ENCODE measurements around the gene MAPK8IP3. TPM values are rescaled to one million over a fixed set of nuclear protein-coding genes. Genes with fewer than 3 reads are reported as not detected.
A peak's percentile ranks its signal among the peaks of the same experiment; 100 is the strongest.

Gene MAPK8IP3
- total and polyA plus RNA-seq, 2 donors (not counting 1 experiment from before 2014, with no cell fraction given) = 249 to 340 TPM

GRCh38 chr16:1708768-1709180 is 2.8 kb downstream of the MAPK8IP3 start:
- TF ChIP-seq CTCF (IDR thresholded peaks at IDR 0.05) (no peak), EZH2 (IDR thresholded peaks at IDR 0.05; ENCODE audit: borderline replicate concordance, insufficient read depth, low read depth, low read length, poor library complexity, severe bottlenecking) (no peak)

DNA sequence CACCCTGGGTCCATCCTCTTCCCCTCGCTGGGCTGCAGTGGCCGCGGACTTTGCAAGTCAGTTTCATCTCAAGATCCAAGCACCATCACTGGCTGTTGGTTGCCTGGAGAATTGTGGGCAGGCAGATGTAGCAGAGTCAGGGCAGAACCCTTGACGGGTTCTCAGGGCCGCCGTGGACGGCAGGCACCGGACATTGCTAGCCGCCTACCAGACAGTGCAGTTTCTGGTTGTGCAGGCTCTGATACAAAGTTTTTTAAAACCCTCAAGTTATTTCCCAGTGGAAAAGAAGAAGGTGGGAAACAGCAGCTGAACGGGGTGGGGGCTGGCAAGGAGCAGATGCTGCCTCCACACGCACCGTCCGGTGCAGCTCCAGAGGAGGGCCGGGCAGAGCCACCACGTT is 3.4 kb downstream of the MAPK8IP3 start:
- Mint-ChIP-seq H3K4me1 (peaks cover 64% of the 10 kb centered on the region), H3K4me3 (no peak overlapping the region), H3K9me3 (ENCODE audit: insufficient read depth) (no peaks in the 10 kb centered on the region), H3K27me3 (no peaks in the 10 kb centered on the region), H3K27ac (no peak overlapping the region)
- DNase-seq (no peak), ATAC-seq (ENCODE audit: low read depth) (no peak)
- Histone ChIP-seq H3K4me2 (replicated peaks; ENCODE audit: low read depth, low read length, poor library complexity, severe bottlenecking) (no peak overlapping the region), H3K4me1 (ENCODE audit: control insufficient read depth in 2 of 2, insufficient read depth in 2 of 2, low read length in 2 of 2) (peaks cover 39 to 65% of the 10 kb centered on the region in 2 donors), H3K27me3 (replicated peaks in 1 of 4; ENCODE audit: control extremely low read depth in 1 of 4, control insufficient read depth in 3 of 4, insufficient read depth in 4 of 4, low read length in 3 of 4) (no peaks in the 10 kb centered on the region), H3K9ac (ENCODE audit: low read length) (no peak overlapping the region), H3K79me2 (ENCODE audit: control insufficient read depth, insufficient read depth, low read length) (peaks cover 90% of the 10 kb centered on the region), H4K20me1 (ENCODE audit: control insufficient read depth, insufficient read depth, low read length, poor library complexity, severe bottlenecking) (peaks cover 44% of the 10 kb centered on the region), H2AFZ (ENCODE audit: insufficient read depth, low read depth, low read length, poor library complexity, severe bottlenecking) (no peak overlapping the region), H3K36me3 (replicated peaks in 1 of 2; ENCODE audit: control extremely low read depth in 1 of 2, control insufficient read depth in 1 of 2, extremely low read depth in 1 of 2, insufficient read depth in 2 of 2, low read length in 1 of 2) (peaks cover 0 to 18% of the 10 kb centered on the region in 2 experiments), H3K4me3 (ENCODE audit: control extremely low read depth in 1 of 5, extremely low read depth in 1 of 5, insufficient read depth in 1 of 5, low read depth in 2 of 5, low read length in 4 of 5) (no peak overlapping the region), H3K9me3 (ENCODE audit: control extremely low read depth in 1 of 3, control insufficient read depth in 2 of 3, insufficient read depth in 1 of 3, low read length in 2 of 3) (no peaks in the 10 kb centered on the region), H3K27ac (ENCODE audit: low read length in 2 of 2) (no peak overlapping the region)
- POLR2A ChIA-PET = interaction anchor here (0.6 kb wide), 1 partner anchor 248 kb away, joined by 3 read pairs; no protein-coding TSS in a partner anchor
- TF ChIP-seq EZH2 (IDR thresholded peaks at IDR 0.05; ENCODE audit: borderline replicate concordance, insufficient read depth, low read depth, low read length, poor library complexity, severe bottlenecking) (no peak), CTCF (IDR thresholded peaks at IDR 0.05) (no peak)
- WGBS (ENCODE audit: insufficient coverage) = 100% methylated on average over 5 of the region's 15 CpGs
- intact Hi-C loops (cut with micrococcal nuclease) = loop anchor here (5.0 kb wide), 2 partner anchors 97 to 263 kb away; partner anchors contain the start of genes CRAMP1, IFT140 and TBL3
- CTCF ChIA-PET = interaction anchor here (0.6 kb wide), 1 partner anchor 8 kb away, joined by 3 read pairs; no protein-coding TSS in a partner anchor

More at GRCh38 chr16:1708768-1709180, 2.8 kb downstream of the MAPK8IP3 start:
- Histone ChIP-seq H2AFZ (ENCODE audit: insufficient read depth, low read depth, low read length, poor library complexity, severe bottlenecking) (no peak overlapping the region), H3K36me3 (replicated peaks in 1 of 2; ENCODE audit: control extremely low read depth in 1 of 2, control insufficient read depth in 1 of 2, extremely low read depth in 1 of 2, insufficient read depth in 2 of 2, low read length in 1 of 2) (peaks cover 0 to 18% of the 10 kb centered on the region in 2 experiments), H3K4me1 (ENCODE audit: control insufficient read depth in 2 of 2, insufficient read depth in 2 of 2, low read length in 2 of 2) (peaks cover 33 to 59% of the 10 kb centered on the region in 2 donors), H3K79me2 (ENCODE audit: control insufficient read depth, insufficient read depth, low read length) (peaks cover 84% of the 10 kb centered on the region), H3K4me3 (ENCODE audit: control extremely low read depth in 1 of 5, extremely low read depth in 1 of 5, insufficient read depth in 1 of 5, low read depth in 2 of 5, low read length in 4 of 5) (no peak overlapping the region), H3K27me3 (replicated peaks in 1 of 4; ENCODE audit: control extremely low read depth in 1 of 4, control insufficient read depth in 3 of 4, insufficient read depth in 4 of 4, low read length in 3 of 4) (no peaks in the 10 kb centered on the region), H4K20me1 (ENCODE audit: control insufficient read depth, insufficient read depth, low read length, poor library complexity, severe bottlenecking) (peaks cover 44% of the 10 kb centered on the region), H3K9ac (ENCODE audit: low read length) (no peak overlapping the region), H3K9me3 (ENCODE audit: control extremely low read depth in 1 of 3, control insufficient read depth in 2 of 3, insufficient read depth in 1 of 3, low read length in 2 of 3) (no peaks in the 10 kb centered on the region), H3K27ac (ENCODE audit: low read length in 2 of 2) (no peak overlapping the region), H3K4me2 (replicated peaks; ENCODE audit: low read depth, low read length, poor library complexity, severe bottlenecking) (peak overlapping the region; percentile 94)
- no peak for DNase-seq
- Mint-ChIP-seq H3K4me1 (peaks cover 60% of the 10 kb centered on the region), H3K27ac (no peak overlapping the region), H3K9me3 (ENCODE audit: insufficient read depth) (no peaks in the 10 kb centered on the region), H3K27me3 (no peaks in the 10 kb centered on the region), H3K4me3 (peak overlapping the region; percentile 34)
- 94% methylated on average over 12 of the region's 13 CpGs for WGBS (ENCODE audit: insufficient coverage)
- CTCF ChIA-PET = interaction anchor here (0.6 kb wide), 1 partner anchor 9 kb away, joined by 3 read pairs; no protein-coding TSS in a partner anchor
- POLR2A ChIA-PET = interaction anchor here (0.6 kb wide), 1 partner anchor 249 kb away, joined by 3 read pairs; no protein-coding TSS in a partner anchor
- no peak for ATAC-seq (ENCODE audit: low read depth)
- intact Hi-C loops (cut with micrococcal nuclease) = loop anchor here (5.0 kb wide), 2 partner anchors 96 to 264 kb away; partner anchors contain the start of genes CRAMP1, IFT140 and TBL3
